Kasumi-1 (cell line): ENCODE data around the gene NUP214.
"Not testable (repeated sequence)": the region's sequence is repeated elsewhere in the genome, so short reads cannot be mapped to it uniquely, and the experiment has no call there.

Experiments used
- DNase-seq, 2 experiments: peaks; one replicate each; lab custom pipeline; 2025; lab: John Stamatoyannopoulos, UW

The NUP214 gene

DNA sequence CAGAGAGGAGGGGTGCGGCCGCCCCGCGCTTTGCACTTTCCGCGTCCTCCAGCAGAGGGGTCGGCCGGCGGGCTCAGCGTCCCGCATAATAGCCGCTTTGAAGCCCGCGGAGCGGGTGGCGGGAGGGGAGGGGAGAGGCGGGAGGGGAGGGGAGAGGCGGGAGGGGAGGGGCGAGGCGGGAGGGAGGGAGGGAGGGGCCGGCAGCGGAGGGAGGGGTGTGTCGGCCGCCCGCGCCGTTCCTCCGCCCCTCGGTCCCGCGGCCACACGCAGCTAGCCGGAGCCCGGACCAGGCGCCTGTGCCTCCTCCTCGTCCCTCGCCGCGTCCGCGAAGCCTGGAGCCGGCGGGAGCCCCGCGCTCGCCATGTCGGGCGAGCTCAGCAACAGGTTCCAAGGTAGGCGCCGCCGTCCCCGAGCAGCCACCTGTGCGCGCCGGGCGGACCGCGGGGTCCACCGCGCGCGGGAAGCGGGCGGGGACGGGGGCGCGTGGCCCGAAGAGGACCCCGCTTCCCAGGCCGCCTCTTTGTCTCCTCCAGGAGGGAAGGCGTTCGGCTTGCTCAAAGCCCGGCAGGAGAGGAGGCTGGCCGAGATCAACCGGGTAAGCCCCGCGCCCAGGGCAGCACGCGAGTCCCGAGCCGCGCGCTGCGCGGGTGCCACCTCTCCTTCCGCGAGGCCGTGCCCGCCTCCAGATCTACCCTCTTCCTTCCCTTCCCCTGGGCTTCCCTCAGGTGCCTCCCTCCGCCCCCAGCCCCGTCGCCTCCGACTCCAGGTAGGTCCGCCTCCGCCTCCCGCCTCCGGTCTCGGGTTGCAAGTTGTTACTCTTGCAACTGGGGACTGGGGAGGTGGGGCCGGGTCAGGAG lies 28.9 kb upstream of the NUP214 start, which contains the start of gene AIF1L:
AIF1L (plus strand) TSS at position 263 of the 857 bp plus-strand sequence; CDS start at position 362, 99 bp downstream.
- peak; percentile 31 to 51 for DNase-seq

- no peak for DNase-seq
Measured at GRCh38 chr9:131097126-131097947, 28.0 kb upstream of the NUP214 start.

DNA sequence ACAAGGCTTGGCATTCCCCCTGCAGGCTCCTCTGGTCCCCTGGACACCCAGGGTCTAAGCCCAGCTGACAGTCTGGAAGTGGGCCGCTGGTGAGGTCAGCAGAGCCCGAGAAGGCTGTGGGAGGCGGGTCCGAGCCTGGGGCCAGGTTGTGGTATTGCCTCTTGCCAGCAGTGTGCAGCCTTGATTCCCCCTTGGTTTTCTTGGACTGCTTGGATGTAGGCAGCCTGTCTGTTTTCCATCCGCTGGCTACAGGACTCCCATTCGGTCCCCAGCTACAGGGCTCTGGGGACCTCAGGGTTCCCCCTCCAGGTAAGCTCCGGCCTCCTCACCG lies 27.5 kb upstream of the NUP214 start:
- DNase-seq: no peak

DNA sequence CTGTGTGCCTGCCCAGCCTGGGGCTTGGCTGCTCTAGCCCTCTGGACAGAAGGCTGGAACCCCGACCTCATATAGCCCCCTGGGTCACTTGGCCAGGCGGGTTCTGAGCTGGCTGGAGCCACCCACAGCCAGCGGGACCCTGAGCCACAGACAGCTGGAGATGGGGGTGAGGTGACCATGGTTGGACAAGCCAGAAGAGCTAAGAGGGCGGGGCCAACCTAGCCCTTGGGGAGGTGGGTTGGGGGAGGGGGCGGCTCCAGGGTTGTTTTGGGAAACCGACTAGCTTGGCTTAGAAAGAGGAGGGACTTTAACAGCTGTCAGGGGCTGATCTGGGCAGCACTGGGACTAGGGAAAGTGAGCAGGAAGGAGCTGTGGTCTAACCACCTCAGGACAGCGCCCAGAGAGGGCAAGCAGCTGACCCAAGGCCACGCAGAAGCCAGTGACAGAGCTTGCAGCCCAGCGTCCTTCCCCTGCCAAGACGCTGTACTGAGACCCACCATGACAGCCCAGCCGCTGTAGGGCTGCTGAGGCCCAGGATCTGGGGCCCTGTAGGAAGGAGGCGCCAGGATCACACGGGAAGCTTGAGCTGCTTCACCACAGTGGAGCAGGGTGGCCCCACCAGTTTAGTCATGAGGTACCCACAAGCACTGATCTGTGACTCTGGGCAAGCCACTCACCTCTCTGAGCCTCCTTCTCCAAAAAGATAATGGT lies 26.8 kb upstream of the NUP214 start:
- DNase-seq: no peak

GRCh38 chr9:131099102-131099606 lies 26.2 kb upstream of the NUP214 start:
- DNase-seq: no peak

GRCh38 chr9:131099845-131100244 lies 25.5 kb upstream of the NUP214 start:
- not testable (repeated sequence) for DNase-seq

DNA sequence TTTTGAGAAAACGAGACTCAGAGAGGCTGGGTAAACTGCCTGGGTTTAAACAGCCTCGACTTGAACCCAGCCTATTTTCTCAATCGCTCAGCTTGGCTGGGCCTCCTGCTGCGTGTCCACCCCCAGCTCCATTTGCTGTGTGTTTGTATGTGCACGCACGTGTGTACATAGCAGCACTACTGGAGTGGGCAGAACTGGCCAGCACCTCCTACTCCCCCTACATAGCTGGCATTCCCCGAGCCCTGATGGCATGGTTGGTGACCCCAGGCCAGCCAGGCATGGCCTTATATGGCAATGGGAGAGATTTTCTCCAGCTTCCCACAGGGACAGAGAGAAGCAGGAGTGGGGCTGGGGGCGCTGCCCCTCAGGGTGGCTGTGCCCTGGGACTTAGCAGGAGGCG lies 24.9 kb upstream of the NUP214 start:
- DNase-seq: no peak

GRCh38 chr9:131101207-131101964 lies 24.0 kb upstream of the NUP214 start:
- no peak for DNase-seq

DNA sequence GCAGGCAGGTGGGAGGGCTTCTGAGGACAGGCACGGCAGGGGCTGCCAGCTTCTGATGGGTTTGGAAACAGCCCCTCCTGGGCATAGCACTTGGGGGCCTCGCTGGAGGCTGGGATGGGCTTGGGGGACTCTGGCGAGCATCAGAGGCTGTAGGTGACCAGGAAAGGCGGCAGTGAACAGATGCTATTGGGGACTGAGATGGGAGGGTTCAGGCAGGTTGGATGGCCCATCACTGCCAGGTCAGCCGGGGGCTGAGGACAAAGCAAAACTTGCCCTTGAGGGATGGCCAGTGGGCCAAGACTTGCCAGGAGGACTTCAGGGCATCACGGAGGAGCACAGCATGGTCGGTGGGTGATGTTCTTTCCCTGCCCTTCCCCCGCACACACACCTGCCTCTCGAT lies 22.4 kb upstream of the NUP214 start:
- DNase-seq: no peak

DNA sequence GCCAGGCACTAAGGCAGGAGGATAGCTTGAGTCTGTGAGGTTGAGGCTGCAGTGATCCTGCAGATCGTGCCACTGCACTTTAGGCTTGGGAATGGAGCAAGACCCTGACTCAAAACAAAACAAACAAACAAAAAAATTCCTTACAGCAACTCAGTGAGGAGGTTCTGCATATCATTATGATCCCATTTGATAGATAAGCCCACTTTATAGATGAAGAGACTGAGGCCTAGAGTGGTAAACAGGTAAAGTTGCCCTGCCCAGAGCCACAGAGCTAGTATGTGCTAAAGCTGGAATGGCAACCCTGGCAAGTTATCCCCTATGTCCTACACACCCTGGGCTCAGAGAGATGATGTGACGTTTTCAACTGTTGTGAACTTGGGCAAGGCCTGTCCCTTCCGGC lies 21.9 kb upstream of the NUP214 start:
- DNase-seq: no peak

GRCh38 chr9:131104016-131104740 lies 21.2 kb upstream of the NUP214 start:
- no peak for DNase-seq

DNA sequence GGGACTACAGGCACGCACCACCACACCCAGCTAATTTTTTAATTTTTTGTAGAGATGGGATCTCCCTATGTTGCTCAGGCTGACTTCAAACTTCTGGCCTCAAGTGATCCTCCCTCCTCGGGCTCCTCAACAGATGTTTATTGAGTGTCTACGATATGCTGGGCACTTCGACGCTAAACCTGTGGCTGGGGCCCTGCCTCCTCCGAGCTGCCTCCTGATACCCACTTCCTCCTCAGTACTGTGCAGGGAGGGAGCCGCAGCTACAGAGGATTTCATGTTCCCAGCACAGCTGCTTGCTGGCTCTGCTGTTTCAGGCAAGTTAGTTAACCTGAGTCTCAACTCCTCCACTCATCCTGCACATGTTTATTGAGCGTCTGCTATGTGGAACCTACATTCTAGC lies 19.4 kb upstream of the NUP214 start:
- no peak for DNase-seq

- DNase-seq: no peak
Measured at GRCh38 chr9:131107760-131108159, 17.6 kb upstream of the NUP214 start.

GRCh38 chr9:131111186-131111853 lies 14.1 kb upstream of the NUP214 start:
- no peak for DNase-seq

DNA sequence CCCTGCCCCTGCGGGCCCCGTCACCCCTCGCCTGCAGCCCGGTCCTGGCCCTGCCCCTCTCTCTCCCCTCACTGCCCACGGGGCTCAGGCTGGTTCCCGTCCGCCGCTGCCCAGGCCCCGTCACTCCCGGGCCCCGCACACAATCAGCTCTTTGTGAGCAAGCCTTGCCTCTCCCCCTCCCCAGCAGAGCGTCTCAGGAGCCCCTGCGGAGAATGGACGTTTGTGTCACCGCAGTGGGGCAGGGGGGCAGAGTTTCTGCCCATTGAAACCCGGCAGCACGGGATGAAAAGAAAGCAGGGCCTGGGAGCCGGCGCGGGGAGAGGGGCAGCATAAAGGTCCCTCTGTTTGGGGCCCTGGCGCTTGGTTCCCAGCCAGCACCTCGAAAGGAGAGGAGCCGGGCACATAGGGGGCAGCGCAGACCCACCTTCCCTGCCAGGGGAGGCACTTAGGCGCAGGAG lies 13.5 kb upstream of the NUP214 start:
- no peak for DNase-seq

DNA sequence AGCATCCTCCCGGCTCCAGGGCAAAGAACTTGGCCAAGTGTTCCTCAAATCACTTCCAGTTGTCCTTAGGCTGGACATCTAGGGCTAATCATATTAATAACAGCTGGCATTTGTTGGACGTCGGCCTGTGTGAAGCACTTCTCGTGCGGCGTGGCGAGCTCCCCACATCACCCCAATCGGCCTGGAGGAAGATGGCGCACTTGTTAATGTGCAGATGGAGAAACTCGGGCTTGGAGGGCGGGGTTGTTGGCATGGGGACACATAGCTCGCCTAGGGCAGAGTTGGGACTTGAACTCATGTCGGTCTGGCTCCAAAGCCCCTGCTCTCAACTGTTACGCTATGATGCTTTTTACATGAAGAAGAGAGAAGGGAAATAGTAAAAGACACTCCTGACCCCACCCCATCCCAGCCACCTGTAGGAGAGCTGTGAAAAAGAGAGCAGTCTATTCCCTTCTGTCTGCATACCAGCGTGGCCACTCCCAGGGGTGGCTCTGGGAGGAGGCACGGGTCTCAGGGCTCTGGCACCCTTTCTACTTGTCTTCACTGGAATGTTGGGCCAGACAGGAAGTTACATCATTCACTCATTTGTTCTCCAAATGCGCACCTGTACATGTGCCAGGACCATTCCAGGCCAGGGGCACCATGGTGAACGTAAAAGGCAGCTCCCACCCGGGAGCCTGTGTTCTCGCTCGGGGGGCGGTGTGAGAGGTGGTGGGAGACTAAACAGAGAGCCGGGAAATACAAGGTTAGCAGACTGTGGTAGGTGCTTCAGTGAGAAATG lies 12.8 kb upstream of the NUP214 start:
- no peak for DNase-seq

GRCh38 chr9:131113655-131114054 lies 11.7 kb upstream of the NUP214 start:
- no peak for DNase-seq

GRCh38 chr9:131114084-131114535 lies 11.3 kb upstream of the NUP214 start:
- no peak for DNase-seq

- not testable (repeated sequence) for DNase-seq
Measured at GRCh38 chr9:131115360-131115742, 10.0 kb upstream of the NUP214 start.
